Peyer's patch (tissue), 4 donors: ENCODE results near the gene SSMEM1.

ENCODE experiments used
- CTCF ChIP-seq, 6 experiments: fragments of 450-650 bp in 4 of 6; fragments of 200-600 bp in 2 of 6; sonication (generic) in 1 of 6; IDR thresholded peaks; one replicate each; pipeline ENCODE4 v1.5.1; 2017 to 2019; ENCODE audit warnings: antibody characterized with exemption in 6 of 6, mild to moderate bottlenecking in 3 of 6, moderate library complexity in 1 of 6
- POLR2A ChIP-seq, 2 donors: fragments of 450-650 bp; IDR thresholded peaks; one replicate each; pipeline ENCODE4 v1.5.1; 2017; ENCODE audit warnings: antibody characterized with exemption in 2 of 2, mild to moderate bottlenecking in 2 of 2, moderate library complexity in 2 of 2

GRCh38 chr7:130210181-130210935, 2.7 kb downstream of the SSMEM1 start:
- TF ChIP-seq CTCF (IDR thresholded peaks at IDR 0.05) (no peak), POLR2A (IDR thresholded peaks at IDR 0.05) (no peak)
